Right lobe of liver (tissue), 4 donors: Measurements from ENCODE around the gene ST6GALNAC5.

Experiments
- POLR2A ChIP-seq: fragments of 450-650 bp; IDR thresholded peaks from one replicate; pipeline ENCODE4 v1.6.1; 2017; ENCODE audit warnings: antibody characterized with exemption, mild to moderate bottlenecking
- TF ChIP-seq, protein P1 (sequence below), 4 donors: fragments of 200-600 bp in 3 of 4; fragments of 450-650 bp in 1 of 4; IDR thresholded peaks; one replicate each; pipeline versions ENCODE4 v1.5.1 to v1.8.0; 2016 to 2022; ENCODE audit warnings: antibody characterized with exemption in 4 of 4, mild to moderate bottlenecking in 2 of 4
- donor health status: DM: no; HTN: no; CAD: no.
- donor health status: DM: no; HTN: no; CAD: no.
- donor health status: DM: no; HTN: yes; CAD: no.

DNA sequence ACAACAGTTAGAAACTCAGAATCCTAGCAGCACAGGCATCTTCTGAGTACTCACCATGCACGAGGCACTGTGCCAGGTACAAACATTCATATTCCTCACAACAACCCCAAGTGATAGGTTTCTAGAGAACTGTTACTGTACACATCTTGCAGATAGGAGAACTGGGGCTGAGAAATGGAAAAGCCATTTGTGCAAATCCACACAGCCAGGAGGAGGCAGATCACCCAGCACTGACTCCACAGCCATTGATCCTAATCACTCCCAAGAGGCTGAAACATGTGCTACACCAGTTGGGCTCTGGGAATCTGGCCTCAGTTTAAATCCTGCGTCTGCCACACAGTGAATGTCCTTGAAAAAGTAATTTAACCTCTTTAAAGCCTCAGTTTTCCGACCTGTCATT is 151.0 kb downstream of the ST6GALNAC5 start:
- TF ChIP-seq, protein P1, sequence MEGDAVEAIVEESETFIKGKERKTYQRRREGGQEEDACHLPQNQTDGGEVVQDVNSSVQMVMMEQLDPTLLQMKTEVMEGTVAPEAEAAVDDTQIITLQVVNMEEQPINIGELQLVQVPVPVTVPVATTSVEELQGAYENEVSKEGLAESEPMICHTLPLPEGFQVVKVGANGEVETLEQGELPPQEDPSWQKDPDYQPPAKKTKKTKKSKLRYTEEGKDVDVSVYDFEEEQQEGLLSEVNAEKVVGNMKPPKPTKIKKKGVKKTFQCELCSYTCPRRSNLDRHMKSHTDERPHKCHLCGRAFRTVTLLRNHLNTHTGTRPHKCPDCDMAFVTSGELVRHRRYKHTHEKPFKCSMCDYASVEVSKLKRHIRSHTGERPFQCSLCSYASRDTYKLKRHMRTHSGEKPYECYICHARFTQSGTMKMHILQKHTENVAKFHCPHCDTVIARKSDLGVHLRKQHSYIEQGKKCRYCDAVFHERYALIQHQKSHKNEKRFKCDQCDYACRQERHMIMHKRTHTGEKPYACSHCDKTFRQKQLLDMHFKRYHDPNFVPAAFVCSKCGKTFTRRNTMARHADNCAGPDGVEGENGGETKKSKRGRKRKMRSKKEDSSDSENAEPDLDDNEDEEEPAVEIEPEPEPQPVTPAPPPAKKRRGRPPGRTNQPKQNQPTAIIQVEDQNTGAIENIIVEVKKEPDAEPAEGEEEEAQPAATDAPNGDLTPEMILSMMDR (IDR thresholded peaks at IDR 0.05), result no peak
- no peak for TF ChIP-seq POLR2A
